Activated T-helper 1 cell treated with anti-CD3 and anti-CD28 coated beads, Interleukin-2, amount 50 U/mL, for 16 hours (primary cell): ENCODE measurements around the gene ACTR3.
"Not testable (repeated sequence)": the region's sequence is repeated elsewhere in the genome, so short reads cannot be mapped to it uniquely, and the experiment has no call there.

Source experiments
- DNase-seq, 2 donors: peaks; one replicate each; pipeline ENCODE4 v3.0.0-alpha.2; 2020; ENCODE audit warnings: low read depth in 1 of 2, low spot score in 1 of 2

Gene ACTR3

DNA sequence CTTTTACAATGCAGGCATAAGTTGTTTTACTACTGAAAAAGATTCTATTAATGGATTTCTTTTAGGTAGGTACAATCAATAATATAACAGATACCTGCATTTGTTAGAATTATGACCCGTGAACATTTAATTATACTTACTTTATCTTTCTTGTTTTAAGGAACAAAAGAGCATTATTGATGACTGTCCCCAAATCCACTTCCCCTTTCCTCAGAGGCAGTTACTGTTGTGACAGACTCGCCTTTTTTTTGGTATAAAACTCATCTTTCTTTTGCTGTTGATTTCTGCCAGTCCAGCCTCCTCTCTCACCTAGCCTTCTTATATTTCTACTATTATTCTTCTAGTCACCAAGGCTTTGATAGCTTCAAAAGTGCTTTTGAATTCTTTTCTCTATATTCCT lies 12.1 kb downstream of the ACTR3 start:
- no peak for DNase-seq

DNA sequence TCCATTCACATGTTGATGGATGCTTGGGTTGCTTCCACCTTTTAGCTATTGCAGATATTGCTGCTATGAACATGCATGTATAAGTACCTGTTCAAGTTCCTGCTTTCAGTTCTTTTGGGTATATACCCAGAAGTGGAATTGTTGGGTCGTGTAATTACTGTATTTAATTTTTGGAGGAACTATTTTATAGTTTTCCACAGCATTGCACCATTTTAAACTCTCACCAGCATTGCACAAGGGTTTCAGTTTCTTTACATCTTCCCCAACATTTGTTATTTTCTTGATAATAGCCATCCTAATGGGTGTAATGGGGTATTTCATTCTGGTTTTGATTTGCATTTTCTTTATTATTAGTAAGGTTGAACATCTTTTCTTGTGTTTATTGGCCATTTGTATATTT lies 16.0 kb downstream of the ACTR3 start:
- DNase-seq: no peak

DNA sequence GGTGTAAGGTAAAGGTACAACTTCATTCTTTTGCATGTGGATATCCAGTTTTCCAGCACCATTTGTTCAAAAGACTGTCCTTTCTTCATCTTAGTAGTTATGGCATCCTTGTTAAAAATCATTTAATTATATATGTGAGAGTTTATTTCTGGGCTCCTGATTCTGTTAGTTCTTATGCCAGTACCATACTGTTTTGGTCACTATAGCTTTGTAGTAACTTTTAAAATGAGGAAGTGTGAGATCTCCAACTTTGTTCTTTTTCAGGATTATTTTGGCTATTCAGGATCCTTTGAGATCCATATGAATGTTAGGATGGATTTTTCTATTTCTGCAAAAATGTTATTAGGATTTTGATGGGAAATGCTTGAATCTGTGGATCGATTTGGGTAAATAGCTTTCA lies 16.8 kb downstream of the ACTR3 start:
- DNase-seq: no peak

DNA sequence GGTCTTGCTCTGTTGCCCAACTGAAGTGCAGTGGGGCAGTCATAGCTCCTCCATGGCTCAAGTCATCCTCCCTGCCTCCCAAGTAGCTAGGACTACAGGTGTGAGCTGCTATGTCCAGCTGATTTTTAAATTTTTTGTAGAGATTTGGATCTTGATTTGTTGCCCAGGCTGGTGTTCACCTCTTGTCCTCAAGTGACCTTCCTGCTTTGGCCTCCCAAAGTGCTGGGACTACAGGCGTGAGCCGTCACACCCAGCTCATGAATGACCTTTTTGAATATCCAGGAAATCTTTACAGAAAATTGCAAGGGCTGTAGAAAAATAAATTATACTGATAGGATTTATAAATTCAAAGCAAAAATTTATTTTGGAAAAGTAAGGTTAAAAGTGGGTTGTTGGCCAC lies 17.4 kb downstream of the ACTR3 start:
- DNase-seq: no peak

DNA sequence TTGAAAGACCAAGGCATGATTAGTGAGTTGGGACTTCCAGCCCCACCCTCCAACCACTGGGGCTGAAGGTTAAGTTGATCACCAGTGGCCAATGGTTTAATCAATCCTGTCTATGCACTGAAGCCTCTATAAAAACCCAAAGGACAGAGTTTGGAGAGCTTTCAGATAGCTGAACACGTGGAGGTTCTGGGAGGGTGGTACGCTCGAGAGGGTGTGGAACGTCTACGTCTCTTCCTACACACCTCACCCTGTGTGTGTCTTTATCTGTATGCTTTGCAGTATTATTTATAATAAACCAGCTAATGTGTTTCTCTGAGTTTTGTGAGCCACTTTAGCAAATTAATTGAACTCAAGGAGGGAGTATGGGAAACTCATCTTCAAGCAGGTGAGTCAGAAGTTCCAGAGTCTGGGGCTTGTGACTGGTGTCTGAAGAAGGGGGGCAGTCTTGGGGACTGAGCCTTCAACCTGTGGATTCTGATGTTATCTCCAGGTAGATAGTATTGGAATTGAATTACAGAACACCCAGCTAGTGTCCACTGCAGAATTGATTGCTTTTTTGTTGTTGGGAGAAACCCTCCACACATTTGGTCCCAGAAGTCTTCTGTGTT lies 20.3 kb downstream of the ACTR3 start:
- DNase-seq: peak in 1 of 2 donors; percentile 42

DNA sequence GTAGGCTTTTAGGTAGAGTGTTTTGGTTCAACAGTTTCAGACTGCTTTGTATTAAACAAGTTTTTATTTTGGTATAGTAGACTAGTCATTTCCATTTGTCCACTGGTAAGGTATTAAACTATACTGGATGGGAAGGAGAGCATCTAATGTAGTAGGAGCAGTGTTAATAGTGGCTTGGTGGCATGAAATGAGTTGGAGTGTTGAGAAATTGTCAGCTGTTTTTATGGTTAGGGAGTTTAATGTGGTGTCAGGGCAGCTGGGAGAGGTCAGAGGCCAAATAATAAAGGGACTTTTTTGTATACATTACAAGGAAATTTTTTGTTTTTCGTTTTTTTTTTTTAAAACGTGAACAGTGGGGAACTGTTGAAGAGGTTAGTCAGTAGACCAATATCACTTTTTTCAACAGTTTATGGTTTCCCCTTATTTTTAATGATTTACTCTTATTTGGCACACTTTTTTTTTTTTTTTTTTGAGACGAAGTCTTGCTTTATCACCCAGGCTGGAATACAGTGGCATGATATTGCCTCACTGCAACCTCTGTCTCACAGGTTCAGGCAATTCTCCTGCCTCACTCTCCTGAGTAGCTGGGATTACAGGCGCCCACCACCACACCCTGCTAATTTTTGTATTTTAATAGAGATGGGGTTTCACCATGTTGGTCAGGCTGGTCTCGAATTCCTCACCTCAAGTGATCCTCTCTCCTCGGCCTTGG lies 21.2 kb downstream of the ACTR3 start:
- DNase-seq: no peak

DNA sequence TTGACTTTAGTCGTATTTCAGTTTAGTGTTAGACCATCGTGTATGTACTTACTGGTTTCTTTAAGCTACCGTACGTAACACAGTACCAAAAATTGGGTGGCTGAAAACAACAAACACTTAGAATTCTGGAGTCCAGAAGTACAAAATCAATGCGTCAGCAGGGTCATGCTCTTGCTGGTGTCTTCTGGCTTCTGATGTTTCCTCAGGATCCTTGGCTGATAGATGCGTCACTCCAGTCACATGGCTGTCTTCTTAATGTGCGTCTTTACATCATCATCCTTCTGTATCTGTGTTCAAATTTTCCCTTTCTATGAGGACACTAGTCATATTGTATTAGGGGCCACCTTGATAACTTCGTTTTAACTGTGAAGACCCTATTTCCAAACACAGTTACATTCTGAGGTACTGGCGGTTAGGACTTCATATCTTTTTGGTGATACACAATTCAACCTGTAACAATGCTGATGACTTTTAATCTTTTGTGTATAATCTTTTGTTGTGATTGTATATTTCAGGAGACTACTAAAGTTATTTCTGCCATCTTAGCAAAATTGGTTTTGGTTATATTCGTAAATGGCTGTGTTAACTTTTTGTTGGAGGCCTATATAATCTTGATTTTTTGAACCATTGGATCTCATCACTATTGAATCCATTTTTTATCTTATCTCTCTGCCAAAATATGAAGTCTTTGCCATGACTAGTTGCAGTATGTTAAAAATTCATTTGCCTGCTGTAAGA lies 25.4 kb downstream of the ACTR3 start:
- DNase-seq: no peak

DNA sequence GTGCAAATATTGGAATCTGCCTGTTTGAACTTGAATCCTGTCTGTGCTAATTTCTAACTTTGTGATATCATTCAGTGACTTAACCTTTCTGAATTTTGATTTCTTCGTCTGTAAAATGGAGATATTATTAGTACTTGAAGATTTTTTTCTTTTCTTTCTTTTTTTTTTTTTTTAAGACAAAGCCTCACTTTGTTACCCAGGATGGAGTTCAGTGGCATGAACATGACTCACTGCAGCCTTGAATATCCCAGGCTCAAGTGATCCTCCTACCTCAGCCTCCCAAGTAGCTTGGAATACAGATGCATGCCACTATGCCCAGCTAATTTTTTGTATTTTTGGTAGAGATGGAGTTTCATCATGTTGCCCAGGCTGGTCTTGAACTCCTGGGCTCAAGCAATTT lies 28.3 kb downstream of the ACTR3 start:
- DNase-seq: no peak

DNA sequence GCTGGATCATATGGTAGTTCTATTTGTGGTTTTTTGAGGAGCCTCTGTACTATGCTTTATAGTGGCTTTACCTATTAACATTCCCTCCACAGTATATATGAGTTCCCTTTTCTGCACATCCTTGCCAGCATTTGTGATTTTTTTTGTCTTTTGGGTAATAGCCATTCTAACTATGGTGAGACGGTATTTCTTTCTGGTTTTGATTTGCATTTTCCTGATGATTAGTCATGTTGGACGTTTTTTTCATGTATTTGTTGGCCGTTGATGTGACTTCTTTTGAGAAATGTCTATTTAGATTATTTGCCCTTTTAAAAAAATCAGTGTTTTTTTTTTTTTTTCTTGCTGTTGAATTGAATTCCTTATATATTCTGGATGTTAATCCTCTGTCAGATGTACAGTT lies 31.1 kb downstream of the ACTR3 start:
- DNase-seq: no peak

DNA sequence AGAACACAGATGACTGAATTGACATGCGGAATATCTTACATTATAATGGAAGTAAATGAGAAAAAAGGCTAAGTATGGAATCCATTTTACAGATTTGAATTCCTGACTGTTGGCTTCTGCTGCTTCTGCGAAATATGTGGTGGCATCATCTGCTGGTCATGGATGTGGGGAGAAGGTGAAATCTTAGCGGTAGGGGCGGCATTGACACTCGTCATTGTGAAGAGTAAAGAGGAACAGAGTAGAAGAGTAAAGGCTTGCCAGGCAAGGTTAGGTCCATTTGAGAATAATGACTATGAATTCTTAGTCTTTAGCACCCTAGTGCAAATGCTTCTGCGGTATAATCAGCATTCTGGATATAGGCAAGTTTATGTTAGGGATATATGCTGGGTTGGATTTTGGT lies 32.4 kb downstream of the ACTR3 start:
- no peak for DNase-seq

DNA sequence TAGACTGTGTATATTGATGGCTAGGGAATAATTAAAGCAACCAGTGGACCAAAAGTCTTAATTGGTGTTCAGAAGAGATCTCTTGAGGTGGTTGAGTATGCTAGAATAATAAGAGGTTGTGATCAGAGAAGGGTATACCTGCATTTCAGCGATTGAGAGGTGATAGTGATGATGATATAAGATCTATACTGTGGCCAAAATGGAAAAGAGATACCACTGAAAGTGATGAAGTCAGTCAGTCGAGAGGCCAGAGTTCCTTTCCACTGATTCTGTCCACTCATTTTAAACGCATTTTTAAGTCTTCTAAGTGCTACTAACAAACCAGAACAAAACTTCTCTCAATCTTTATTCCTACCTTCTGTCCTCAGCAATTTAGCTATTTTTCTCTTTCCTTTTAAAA lies 32.9 kb downstream of the ACTR3 start:
- DNase-seq: no peak

DNA sequence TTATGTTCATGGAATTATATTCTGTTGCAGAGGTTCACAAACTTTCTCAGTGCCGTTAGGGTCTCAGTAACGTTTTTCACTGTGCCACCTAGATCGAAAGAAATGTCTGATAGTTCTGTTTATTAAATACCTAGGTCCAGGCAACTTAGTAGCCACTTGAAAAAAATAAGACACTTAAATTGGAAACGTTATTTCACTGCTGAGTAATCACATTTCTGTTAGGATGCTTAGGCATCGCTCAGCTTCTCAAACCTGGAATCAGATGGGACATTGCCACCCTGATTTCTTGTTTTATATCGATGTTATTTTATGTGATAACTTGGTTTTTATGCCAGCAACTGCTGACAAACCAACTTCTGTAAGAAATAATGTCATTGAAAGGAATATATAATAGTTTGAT lies 36.0 kb downstream of the ACTR3 start:
- no peak for DNase-seq

DNA sequence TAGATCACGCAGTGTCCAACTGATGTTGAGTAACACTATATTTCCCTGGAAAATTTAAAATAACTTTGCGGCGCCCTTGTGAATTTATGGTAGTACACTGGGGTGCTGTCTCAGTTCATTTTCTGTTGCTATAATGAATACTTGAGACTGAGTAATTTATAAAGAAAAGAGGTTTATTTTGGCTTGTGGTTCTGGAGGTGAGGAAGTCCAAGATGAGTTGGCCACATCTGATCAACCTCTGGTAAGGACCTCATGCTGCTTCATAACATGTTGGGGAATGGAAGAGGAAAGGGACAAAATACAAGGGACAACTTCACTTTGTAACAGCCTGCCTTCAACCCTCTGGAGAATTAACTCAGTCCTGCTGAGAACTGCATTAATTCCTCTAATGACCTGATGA lies 36.4 kb downstream of the ACTR3 start:
- no peak for DNase-seq

DNA sequence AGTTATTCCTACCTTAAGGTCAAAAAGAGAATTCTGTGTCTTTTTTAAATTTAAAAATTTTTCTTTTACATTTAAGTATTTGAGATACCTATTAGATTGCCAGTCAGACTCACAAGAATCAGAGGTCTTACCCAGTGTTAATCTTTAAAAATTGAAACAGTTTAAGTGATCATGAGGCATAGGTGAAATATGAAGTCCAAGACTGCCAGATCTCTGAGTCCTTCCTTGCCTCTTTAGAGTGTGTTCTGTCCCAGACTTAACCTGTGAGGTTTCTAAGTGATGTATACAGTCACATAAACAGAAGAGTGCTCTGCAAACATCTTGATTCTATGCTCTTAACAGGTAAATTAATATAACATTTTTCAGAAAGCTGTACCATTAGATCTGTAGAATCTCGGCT lies 40.6 kb downstream of the ACTR3 start:
- no peak for DNase-seq

DNA sequence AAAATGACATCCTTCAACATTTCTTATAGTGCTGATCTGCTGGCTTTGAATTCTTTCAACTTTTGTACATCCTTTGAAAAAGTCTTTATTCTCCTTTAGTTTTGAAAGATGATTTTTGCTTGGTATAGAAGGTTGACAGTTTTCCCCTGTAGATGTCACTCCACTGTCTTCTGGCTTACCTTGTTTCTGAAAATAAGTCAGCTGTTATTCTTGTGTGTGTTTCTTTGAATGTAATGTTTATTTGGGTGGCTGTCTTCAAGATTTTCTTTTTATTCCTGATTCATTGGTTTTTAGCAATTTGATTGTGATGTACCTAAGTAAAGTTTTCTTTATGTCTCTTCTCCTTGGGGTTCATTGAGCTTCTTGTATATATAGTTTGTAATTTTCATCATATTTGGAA lies 47.6 kb downstream of the ACTR3 start:
- no peak for DNase-seq

DNA sequence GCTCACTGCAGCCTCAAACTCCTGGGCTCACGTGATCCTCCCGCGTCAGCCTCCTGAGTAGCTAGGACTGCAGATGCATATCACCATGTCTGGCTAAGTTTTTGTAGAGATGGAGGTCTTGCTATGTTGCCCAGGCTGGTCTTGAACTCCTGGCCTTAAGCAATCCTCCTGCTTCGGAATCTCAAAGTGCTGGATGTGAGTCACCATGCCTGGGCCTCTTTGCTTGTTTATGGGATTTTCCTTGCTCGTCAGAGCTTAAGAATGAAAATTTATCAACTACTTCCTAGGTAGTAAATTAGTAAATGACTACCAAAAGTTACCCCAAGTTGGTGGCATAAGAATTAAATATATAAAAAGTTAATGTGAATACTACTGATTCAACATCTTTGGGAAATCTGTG lies 51.0 kb downstream of the ACTR3 start:
- DNase-seq: no peak

DNA sequence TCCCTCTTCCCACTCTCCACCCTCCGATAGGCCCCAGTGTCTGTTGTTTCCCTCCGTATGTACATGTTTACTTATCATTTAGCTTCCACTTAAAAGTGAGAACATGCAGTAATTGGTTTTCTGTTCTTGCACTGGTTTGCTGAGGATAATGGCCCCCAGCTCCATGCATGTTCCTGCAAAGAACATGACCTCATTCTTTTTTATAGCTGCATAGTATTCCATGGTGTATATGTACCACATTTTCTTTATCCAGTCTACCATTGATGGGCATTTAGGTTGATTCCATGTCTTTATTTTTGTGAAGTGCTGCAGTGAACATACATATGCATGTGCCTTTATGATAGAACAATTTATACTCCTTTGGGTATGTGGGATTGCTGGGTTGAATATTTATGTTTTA lies 55.9 kb downstream of the ACTR3 start:
- not testable (repeated sequence) for DNase-seq

DNA sequence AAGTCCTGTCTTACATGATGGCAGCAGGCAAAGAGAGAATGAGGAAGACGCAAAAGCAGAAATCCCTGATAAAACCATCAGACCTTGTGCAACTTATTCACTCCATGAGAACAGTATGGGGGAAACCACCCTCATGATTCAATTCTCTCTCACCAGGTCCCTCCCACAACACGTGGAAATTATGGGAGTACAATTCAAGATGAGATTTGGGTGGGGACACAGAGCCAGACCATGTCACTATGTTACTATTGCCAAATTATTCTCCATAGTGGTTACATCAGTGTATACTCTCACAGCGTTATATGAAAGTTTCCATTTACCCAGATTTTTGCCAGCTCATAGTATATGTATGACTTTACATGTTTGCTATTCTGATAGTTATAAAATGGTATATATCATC lies 61.0 kb downstream of the ACTR3 start:
- not testable (repeated sequence) for DNase-seq

DNA sequence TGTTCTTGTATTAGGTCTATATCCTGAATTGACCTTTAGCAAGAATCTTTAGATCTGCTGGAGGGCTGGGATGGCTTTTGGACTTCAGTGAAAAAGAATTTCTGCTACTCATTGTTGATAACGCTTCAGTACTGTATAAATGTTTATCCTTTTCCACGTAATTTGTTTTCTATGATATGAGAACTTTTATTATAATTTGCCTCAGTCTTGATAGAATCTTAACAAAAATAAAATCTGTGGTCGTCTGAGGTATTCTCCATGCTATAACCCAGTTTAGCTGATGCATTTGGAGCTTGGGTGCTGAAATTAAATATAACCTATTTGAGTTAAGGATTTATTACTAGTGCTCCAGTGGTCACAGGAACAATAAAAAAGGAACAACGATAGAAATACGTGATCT lies 71.1 kb downstream of the ACTR3 start:
- DNase-seq: no peak

DNA sequence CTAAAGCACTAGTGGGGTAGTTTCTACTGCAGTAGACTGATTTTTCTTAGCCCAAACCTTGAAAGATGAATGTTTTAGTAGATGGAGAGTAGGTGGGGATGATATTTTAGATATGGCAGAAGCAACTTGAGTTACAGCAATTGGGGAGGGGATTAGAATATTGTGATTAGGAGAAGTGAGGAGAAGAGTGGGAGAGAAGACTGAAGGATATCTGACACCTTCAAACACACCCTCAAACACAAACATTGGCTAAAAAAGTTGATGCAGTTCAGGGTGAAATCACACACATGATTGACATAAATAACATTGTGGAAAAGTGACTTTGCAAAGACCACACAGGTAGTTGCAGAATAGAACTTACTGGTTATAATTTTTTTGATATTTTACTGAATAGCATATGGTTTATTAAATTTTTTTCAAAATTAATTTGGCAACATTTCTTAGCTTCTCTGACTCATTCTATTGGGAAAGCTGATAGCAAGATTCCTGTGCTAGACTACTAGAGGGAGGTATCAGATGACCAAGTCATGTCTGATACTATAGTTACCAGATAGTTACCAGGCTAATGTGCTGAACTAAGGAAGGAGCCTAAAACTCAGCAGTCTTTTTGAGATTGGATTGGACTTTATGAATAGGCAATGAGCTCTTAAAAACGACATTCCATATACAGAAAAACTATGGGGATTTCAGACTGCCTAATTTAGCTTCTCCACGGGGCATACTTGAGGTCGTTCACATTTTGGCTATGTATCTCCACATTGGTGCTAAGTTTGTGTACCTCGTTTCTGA lies 73.0 kb downstream of the ACTR3 start:
- no peak for DNase-seq

DNA sequence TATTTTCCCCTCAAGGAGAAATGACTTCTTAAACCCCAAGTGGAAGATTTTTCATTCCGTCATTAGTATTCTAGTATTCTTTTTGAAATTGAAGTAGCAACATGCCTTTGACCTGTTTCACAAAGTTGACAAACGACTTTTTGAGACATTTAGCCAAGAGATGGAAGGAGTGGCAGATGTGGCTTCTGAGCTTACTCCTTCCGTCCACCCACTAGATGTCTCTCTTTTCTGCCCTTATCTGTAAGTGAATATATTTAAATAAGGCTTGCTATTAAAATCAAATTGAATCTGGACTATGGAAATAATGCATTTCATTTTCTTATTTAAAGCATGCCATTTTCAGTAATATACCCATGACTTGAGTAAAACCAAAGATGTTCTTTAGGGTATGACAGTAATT lies 74.1 kb downstream of the ACTR3 start:
- no peak for DNase-seq

DNA sequence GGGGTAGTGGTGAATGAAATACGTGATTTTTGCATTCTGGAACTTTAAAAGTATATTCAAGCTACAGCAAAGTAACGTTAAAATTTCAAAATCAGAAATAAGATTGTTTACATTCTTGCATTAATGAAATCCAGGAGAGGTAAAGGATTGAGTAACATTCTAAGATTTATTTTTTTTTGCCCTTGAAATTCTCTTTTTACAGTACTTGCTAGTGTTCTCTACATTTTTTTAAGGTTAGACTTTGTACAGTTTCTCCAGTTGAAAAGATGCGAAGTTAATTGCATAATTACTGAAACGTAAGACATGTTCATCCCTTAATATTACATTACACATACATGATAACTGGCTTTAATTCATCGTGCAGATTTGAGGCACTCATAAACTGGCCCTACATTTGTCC lies 74.5 kb downstream of the ACTR3 start:
- DNase-seq: no peak
